PC-9 (cell line): ENCODE data around the gene TRPV2.

Source experiments
- EZH2 ChIP-seq: fragments of 200-600 bp; sonication (generic); IDR thresholded peaks from 2 replicates; pipeline ENCODE4 v1.8.0; 2017; ENCODE audit warnings: antibody characterized with exemption, low read depth
- TF ChIP-seq, protein P1 (sequence below): fragments of 200-600 bp; sonication (generic); conservative IDR thresholded peaks from 2 replicates; pipeline ENCODE4 v1.6.1; 2017; ENCODE audit warnings: mixed run types, antibody characterized with exemption, mild to moderate bottlenecking, moderate library complexity

DNA sequence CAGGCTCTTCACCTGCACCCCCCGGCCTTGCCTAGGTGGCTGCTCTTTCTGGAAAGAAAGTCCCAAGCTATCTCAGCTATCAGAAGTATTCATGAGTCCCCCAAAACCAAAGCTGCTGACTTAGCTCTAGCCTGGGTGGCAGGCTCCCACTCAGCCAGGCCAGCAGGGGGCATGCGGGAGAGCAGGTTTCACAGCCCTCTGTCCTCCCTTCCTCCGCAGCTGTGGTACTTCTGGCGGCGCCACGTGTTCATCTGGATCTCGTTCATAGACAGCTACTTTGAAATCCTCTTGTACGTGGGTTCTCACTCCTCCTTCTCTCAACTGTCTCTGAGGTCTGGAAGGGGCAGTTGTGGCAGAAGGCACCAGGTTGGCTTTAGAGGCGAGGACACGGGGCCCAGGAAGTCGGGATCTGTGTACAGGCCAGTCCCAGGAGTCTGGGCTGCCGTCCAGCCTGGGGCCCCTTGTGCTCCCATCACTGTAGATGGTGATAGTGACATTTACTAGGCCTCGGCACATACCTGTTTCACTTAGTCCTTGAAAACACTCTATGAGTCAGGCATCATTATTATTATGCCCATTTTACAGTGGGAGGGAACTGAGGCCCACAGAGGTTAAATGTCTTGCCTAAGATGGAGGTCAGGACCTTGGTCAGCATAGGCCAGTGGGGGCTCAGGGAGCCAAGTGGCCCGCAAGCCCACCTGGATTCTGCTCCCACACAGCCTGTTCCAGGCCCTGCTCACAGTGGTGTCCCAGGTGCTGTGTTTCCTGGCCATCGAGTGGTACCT is 12.9 kb downstream of the TRPV2 start:
- no peak for TF ChIP-seq EZH2
- TF ChIP-seq, protein P1, sequence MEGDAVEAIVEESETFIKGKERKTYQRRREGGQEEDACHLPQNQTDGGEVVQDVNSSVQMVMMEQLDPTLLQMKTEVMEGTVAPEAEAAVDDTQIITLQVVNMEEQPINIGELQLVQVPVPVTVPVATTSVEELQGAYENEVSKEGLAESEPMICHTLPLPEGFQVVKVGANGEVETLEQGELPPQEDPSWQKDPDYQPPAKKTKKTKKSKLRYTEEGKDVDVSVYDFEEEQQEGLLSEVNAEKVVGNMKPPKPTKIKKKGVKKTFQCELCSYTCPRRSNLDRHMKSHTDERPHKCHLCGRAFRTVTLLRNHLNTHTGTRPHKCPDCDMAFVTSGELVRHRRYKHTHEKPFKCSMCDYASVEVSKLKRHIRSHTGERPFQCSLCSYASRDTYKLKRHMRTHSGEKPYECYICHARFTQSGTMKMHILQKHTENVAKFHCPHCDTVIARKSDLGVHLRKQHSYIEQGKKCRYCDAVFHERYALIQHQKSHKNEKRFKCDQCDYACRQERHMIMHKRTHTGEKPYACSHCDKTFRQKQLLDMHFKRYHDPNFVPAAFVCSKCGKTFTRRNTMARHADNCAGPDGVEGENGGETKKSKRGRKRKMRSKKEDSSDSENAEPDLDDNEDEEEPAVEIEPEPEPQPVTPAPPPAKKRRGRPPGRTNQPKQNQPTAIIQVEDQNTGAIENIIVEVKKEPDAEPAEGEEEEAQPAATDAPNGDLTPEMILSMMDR: peak; percentile 57; the same call in 1 of the 2 replicates
